NCI-H69 (cell line): ENCODE measurements around the gene KLF16.

Source experiments
- DNase-seq: peaks from one replicate; lab custom pipeline; 2025; lab: John Stamatoyannopoulos, UW

The KLF16 gene

DNA sequence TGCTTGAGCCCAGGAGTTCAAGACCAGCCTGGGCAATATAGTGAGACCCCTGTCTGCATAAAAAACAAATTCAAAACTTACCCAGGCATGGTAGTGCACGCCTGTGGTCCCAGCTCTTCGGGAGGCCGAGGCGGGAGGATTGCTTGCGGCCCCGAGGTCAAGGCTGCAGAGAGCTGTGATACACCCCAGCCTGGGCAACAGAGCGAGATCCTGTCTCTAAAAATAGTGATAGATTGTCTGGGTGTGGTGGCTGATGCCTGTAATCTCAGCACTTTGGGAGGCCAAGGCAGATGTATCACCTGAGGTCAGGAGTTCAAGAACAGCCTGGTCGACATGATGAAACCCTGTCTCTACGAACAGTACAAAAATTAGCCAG is 4.0 kb upstream of the KLF16 start:
- no peak for DNase-seq

DNA sequence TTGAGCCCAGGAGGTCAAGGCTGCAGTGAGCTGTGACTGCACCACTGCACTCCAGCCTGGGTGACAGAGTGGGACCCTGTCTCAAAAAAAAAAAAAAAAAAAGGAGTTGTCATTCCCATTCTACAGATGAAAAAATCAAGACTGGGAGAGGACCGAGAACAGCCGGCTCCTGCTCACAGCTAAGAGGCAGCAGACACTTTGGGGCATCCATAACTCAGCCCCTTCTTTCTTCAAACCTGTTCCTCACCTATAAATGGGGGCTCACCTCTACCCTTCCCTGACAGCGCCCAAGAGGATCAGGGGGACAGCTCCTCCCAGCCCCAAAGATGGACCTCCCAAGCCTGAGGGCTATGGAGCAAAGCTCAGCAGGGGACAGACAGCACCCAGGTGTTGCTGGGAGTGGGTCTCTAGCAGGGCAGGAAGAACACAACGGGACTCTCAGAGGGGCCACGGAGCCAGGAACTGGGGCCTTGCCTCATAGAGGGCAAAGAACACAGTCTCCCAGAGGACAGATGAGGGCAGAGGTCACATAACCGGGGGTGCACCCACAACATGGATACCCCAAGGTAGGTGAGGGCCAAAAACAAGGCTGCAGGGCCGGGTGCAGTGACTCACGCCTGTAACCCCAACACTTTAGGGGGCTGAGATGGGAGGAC is 3.4 kb upstream of the KLF16 start:
- no peak for DNase-seq

DNA sequence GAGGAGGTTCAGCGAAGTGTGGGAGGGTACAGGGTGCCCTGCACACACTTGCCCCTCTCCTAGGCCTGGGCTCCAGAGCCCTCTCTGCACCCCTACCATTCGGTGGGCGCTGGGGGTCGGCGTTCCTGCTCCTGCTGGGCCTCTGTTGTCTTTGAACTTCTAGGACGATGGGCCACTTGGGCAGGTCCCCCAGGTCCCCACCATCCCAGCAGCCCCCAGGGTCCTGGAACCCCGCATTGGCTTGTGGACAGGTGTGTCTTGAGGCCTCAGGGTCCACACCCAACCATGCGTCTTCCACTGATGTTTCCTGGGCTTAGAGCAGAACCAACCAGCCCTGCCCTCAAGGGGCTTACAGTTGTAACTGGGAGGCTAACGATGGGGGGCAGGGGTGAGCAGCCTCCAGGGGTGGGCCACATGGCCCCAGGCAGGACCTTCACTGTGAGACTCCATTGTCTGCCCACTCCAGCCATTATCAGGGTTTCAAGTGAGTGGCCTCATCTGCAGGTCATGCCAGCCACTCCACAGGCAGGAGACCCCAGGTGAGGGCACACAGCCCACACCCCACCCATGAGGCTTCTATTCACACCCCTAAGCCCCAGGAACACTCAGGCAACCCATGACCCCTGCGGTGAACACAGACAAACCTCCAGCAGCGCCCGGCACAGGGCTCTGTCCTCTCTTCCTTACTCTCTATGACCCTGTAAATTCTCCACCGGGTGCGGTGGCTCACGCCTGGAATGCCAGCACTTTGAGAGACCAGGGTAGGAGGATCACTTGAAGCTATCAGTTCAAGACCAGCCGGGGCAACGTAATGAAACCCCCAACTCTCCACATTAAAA is 2.0 kb upstream of the KLF16 start:
- DNase-seq, result no peak

DNA sequence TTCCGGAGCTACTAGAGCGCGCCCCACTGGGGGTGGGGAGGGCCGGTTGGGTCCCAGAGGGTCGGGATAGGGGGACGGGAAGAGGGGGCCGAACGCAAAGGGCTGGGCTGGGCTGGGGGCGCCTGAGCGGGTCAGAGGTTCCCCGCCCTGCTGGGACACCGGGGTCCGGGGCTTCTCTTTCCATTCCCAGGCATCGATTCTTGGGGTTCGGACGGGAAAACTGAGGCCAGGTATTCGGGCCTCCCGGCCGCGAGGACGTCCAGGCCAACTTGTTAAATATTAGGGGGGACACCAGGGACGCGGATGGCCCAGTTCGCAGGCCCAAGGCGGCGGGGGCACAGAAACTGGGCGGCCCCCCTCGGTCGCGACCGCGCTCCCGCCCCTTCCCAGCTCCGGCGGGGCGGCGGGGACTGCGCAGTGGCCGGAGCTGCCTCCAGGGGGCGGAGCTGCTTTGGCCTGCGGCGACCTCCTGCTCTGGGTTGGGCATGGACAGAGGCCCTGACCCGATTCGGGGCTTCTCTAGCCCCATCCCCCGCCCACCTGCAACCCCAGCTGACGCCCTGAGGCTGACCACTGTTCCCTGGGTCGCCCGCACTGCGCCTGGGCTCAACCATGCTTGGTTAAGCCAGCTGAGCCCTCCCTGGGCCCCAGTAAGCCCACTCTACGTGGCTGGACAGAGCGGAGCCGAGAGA is 1.2 kb upstream of the KLF16 start:
- peak; percentile 76 for DNase-seq

DNA sequence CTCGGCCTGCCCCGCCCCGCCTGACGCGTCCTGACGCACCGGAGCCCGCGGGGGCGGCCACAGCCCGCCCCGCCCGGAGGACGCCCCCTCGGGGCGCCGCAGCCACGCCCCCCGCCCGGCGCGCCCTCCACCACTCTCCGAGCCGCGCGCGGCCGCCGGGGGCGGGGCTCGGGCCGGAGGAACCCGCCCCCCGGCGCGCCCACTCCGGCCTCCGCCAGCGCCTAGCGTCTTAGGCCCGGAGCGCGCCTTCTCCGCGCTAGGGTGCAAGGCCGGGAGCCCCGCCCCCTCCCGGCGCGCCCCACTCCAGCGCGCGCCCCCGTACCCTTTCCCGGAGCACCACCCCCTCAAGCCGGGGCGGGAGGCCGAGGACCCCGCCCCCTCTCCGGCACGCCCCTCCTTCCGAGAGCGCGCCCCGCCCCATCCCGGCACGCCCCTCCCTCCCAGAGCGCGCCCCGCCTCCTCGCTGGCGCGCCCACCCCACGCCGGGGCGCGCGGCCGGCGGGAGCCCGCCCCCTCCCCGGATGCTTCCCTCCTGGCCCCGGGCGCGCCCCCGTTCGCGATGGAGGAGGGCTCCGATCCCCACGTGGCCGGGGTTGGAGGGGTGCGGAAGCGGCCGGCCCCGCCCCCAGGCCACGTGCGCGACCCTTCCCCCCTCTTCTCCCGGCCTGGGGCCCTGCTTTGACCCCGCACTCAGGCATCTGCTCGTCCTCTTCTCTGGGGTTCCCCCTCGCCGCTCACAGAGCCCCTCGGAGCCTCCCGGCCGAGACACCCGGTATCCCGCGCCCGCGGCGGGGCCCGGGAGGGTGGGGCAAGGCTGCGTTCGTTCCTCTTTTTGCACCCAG is 480 bp upstream of the KLF16 start:
- DNase-seq, result peak; percentile 100

DNA sequence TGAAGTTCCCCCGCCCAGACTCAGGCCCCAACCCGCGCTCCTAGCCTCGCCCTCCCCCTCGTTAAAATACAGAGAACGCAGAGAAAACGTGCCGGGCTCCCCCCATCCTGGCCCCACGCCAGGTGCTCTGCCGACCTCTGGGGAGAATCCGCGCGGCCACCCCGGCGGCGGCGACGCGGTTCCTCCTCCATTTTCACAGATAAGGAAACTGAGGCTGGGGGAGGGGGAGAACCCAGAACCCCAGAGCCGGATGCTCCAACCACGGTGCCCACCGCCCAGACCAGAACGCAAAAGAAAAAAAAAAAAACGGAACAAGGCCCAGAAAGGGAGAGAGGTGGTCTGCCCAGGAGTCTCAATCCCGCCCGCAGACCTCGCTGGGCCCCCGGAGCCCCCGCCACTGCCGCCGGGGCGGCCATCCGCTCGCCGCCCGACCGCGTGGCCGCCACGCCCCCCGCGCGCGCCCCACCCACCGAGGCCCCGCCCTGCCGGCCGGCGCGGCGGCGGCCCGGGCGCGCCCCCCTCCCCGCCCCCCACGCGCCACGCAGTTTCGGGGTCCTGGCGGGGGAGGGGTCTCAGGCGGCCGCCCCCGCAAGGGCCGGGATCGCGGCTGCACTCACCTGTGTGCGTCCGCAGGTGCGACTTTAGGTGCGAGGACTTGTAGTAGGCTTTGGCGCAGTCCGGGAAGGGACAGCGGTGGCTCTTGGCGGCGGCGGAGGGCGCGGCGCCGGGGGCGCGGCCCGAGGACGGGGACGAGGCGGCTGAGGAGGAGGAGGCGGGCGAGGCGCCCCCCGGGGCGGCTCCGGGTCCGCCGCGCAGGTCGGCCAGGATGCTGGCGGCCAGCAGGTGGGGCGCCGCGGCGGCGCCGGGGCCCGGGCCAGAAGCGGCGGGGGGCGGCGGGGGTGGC is 703 bp downstream of the KLF16 start:
- DNase-seq, result peak; percentile 85

DNA sequence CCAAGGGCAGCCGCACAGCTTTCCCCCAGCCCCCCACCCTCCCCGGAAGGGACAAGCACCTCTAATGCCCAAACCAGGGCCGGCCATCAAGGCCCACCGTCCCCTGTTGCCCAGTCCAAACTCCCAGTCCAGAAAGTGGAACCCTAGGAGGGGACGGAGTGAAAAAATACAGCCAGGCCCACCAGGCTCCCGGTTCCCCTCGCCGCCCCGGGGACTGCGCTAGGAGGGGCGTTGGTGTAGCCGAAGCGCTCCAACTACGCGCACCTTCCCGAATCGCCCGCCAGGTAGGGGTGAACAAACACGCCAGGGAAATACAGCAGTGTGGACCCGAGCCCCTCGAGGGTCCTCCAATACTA is 1.3 kb downstream of the KLF16 start:
- DNase-seq, result no peak

DNA sequence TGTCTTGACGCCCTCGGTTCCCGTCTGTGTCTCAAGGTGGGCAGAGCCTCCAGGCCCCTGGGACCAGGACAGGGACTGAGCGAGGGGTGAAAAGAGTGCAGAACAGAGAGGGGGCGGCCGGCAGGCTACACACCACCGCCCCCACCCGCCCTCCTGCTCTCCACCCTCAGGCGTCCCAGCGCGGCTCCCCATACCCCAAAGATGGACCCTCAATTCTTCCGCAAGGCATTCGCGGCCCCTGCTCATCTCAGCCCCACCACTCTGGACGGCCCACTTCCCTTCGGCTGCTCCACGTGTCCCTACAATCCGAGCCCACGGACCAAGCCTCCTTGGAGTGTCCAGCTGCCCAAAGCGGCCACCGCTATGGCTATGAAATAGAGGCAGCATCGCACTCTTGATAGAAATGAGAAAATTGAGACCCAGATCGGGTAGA is 1.8 kb downstream of the KLF16 start:
- peak; percentile 38 for DNase-seq

DNA sequence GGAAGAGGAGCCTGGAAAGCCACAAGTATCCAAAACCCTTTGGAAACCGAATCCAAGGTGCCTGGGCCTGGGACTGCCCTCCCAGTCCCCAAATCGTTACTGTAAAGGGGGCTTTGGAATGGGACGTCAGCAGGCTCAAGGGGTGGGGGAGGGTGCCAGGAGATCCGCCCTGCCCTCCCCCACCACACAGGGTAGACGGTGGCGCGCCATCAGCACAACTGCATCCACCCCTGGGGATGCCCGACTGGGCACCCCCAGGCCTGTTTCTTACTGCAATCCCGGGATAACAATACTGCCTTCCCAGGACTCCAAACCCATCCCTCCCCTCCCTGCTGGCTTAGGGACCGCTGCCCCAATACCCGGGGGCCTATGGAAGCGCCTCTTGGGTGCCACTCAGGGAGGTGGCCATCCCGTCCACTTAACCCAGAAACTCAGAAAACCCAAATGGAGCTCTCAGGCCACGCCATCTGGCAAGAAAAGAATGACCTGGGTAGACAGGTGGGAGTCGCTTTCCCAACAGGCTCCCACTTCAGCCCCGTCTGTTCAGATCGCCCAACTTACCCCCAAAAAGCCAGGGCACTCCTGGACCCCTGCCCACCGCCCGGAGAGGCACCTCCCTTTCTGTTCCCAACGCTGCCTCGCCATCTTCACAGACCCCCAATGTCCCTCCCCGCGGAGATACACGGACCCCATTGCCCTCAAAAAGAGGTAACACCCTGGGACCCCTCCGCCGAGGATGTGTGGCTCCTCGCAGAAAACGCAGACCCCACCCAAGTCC is 2.4 kb downstream of the KLF16 start:
- DNase-seq, result peak; percentile 27

DNA sequence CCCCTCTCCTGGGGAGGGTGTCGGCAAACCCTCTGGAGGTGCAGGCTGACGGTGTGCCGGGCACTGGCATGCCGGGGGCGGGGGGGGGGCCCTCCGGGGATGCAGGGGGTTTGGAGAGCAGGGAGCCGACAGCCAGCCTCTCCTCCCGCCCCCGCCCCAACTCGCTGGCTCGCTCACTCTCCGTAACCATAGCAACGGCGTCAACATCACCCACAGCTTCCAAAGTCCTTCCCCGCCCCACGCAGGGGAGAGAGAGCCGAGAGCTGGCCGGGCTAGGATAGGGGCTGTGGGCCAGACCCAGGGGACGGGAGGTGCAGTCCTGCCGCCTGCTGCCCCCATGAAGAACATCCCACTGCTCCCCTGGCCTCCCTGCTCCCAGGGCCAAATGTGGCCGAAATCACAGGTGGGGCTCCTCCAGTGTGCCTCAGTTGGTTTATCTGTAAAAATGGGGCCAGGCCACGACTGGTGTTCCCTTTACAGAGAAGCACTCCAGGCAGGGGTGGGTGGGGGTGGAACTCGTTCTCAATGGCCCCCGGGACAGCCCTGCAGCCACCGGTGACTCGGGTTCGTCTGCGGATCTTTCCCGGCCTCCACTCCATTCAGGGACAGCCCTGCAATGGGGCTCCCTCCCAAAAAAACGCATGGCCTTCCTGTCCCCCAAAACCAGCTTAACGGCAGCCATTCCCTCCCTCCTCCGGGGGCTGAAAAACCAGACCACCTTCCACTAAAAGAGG is 3.2 kb downstream of the KLF16 start:
- peak; percentile 86 for DNase-seq

DNA sequence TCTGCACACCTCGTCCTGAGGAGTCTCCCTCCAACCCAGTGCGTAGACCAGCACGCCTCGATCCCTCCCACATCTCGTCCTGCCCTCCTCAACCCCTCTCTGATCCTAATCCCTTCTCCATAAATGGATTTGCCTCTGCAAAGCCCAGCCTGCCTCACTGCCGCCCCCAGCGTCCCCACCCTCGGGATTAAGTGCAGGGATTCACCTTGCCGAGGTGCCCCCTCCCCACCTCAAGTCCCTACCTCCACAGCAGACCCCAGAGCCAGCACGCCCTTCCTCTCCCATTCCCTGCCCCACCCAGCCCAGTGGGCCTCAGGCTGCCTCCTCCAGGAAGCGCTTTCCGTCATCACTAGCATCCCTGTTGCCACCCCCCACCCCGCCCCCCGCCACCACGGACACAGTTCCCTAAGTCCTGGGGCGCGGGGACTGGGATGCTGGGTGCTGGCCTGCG is 4.0 kb downstream of the KLF16 start:
- DNase-seq, result no peak

DNA sequence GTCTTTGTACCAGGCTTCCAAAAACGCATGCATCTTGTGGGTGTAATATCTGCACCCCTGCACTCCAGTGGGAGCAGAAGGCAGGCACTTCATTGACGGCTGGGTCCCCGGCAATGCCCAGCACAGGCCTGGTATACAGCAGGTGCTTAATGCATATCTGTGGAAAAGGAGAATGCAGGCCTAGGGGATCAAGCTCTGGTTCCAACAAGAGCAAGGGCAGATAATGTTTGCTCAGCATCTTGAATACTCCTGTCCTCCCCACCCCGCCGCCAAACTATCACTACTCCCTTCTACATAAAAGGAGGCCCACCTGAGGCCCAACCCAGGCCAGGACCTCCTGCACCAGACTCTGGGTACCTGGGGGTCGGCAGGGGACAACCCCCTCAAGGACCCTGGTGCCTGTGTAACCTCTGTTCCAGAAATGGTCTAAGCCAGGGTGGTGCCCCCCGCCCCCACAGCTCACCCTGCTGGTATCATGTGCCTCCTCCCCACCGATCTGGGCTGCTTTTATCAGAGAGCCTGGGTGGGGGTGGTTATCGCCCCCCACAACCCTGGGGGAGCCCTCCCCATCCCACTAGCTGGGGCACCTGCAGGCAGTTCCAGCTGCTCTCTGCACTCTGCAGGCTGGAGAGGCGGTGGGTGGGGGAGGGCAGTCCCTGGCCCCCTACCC is 4.8 kb downstream of the KLF16 start:
- DNase-seq, result no peak

DNA sequence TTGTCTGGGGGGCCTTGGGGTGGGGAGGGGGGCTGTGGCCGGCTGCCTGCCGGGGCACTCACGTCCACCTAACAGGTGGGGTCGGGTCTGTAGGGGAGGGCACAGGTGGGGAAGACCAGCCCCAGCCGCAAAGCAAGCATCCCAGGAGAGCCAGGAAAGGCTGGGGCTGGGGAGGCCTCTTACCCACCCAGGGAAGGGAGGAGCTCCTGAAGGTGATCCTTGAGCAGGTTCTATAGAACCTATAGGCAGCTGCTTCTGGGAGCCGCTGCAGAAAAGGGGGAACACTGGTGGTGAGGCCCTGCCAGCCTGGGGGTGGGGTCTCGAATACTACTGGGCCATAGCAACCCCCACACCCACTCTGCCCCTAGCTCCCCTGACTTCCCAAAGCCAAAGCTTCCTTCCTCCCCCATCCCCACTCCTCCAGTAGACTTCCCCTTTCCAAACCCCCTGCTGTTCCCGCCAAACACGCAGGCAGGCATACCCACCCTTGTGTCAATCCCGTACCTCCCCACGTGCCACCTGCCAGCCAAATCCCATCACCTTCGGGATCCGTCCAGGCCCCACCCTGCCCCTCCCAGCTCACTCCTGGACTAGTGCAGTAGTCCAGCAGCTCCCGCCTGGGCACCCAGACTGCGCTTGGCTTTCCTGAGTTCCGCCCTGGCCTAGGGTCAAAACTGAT is 5.6 kb downstream of the KLF16 start:
- peak; percentile 54 for DNase-seq

DNA sequence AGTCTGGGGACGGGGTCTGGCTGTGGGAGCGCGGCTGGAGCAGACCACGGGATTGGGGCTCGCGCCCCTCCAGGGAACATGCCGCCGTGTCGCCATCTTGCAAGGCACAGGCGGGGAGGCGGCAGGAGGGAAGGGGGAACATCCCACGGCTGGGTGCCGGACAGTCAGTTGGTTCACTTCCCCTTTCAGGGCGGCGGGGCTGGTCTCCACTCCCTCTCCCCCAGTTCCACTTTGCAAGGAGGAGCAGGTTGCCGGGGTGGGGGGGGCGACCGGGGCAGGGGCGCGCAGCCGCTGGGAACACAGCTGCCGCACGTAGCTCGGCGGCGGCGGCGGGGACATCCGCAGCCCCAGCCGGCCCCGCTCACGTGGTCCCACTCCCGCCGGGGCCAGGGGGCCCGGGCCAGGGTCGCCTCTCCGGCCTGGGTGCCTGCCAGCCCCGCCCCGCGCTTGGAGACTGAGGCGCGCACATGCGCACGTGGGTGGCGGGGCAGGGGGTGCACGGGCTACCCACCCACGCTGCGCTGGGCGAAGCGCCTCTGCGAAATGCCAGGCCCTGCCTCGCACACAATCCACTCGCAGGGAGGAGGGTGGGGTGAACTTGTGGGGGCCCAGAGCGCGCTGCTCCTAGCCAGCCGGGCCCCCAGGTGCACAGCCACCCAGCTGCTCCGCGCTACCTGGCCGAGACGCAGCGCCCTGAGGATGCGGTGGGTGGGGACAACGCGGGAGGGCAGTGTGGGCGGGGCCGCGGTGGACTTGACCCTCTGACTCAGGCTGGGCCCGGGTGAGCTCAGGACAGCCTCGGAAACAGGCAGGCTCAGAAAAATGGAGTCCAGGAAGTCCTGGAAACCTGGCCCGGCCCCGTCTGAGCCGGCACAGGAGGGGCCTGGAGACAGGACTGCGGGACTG is 6.4 kb downstream of the KLF16 start:
- DNase-seq, result peak; percentile 82

DNA sequence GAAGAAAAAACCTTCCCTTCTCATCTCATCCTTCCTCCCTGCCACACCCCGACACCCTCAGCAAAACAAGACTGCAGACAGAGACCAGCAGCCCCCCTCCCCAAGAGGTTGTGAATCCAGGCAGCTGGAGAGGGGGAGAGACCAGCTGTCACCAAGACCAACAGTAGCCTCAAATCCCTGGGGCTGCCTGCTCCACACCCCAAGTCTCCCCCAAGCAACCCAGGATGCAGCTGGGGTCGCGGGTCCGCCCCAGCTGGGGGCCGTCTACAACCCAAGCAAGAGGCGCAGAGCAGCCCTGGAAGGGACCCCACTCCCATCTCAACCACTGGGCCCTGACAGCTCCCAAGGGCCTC is 7.1 kb downstream of the KLF16 start:
- DNase-seq, result peak; percentile 63

DNA sequence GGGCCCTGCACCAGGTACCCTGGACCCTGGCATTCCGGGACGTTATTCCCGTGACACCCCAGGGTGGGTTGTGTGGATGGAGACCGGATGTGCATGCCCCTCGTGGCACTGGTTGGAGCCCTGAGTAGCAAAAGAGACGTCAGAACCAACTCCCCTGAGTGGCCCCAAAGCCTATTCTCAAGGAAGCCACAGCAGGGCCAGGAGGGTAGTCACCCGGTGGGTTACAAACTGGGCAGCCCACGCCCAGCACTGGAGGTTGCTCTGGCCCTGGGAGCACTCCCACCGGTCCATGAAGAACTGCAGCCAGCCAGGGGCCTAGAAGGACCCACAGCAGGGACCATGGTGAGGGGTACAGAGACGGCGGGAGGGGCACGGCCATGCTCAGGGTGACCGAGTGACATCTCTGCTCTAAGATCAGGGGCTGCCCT is 7.5 kb downstream of the KLF16 start:
- peak; percentile 48 for DNase-seq
